ENCODE data around the gene PRR20B.
"Not testable (repeated sequence)": the region's sequence is repeated elsewhere in the genome, so short reads cannot be mapped to it uniquely, and the experiment has no call there.

Gene PRR20B

GRCh38 chr13:57147188-57147587 lies at the start of gene PRR20B:
TSS of gene PRR20B (plus strand) at chr13:57147488. CDS start at chr13:57147875, 387 bp downstream.
- H2AFZ ChIP-seq (ENCODE audit: low read depth, low read length, severe bottlenecking); H3K4me3 ChIP-seq (ENCODE audit: insufficient read depth, low read length, poor library complexity, severe bottlenecking); H3K79me2 ChIP-seq (ENCODE audit: insufficient read depth, low read length); H3K27me3 ChIP-seq (ENCODE audit: low read length); H3F3A ChIP-seq (ENCODE audit: insufficient read depth); H3K9me3 ChIP-seq (ENCODE audit: insufficient read depth, low read length); H3K27ac ChIP-seq (ENCODE audit: low read depth, low read length); H3K4me2 ChIP-seq (ENCODE audit: low read depth, low read length, poor library complexity, severe bottlenecking); H3K36me3 ChIP-seq (ENCODE audit: low read length); H3K9ac ChIP-seq (ENCODE audit: low read length); H4K20me1 ChIP-seq (ENCODE audit: low read depth, low read length); H3K9me2 ChIP-seq (replicated peaks; ENCODE audit: insufficient read depth, low read length): not testable (repeated sequence)

GRCh38 chr13:57114945-57115344 lies 32.3 kb upstream of the PRR20B start:
- Histone ChIP-seq H3F3A (ENCODE audit: insufficient read depth) (no peaks in the 10 kb centered on the region), H3K36me3 (ENCODE audit: low read length) (no peaks in the 10 kb centered on the region), H3K4me2 (ENCODE audit: low read depth, low read length, poor library complexity, severe bottlenecking) (no peak overlapping the region), H3K27me3 (ENCODE audit: low read length) (no peaks in the 10 kb centered on the region), H3K4me3 (ENCODE audit: insufficient read depth, low read length, poor library complexity, severe bottlenecking) (no peak overlapping the region), H3K9me2 (replicated peaks; ENCODE audit: insufficient read depth, low read length) (no peaks in the 10 kb centered on the region), H3K9me3 (ENCODE audit: insufficient read depth, low read length) (no peaks in the 10 kb centered on the region), H4K20me1 (ENCODE audit: low read depth, low read length) (no peaks in the 10 kb centered on the region), H3K9ac (ENCODE audit: low read length) (no peak overlapping the region), H2AFZ (ENCODE audit: low read depth, low read length, severe bottlenecking) (no peak overlapping the region), H3K79me2 (ENCODE audit: insufficient read depth, low read length) (no peaks in the 10 kb centered on the region), H3K27ac (ENCODE audit: low read depth, low read length) (no peak overlapping the region)
- TF ChIP-seq EZH2phosphoT487 (conservative IDR thresholded peaks at IDR 0.05; ENCODE audit: low read length) (no peak), CTCF (IDR thresholded peaks at IDR 0.05; ENCODE audit: insufficient read depth, low read length, poor library complexity, severe bottlenecking) (no peak)

- no peaks in the 10 kb centered on the region for H3K9me2 ChIP-seq (replicated peaks; ENCODE audit: insufficient read depth, low read length)
- H3K79me2 ChIP-seq (ENCODE audit: insufficient read depth, low read length), result no peaks in the 10 kb centered on the region
- H3K9ac ChIP-seq (ENCODE audit: low read length), result no peak overlapping the region
- no peak overlapping the region for H3K4me3 ChIP-seq (ENCODE audit: insufficient read depth, low read length, poor library complexity, severe bottlenecking)
- H2AFZ ChIP-seq (ENCODE audit: low read depth, low read length, severe bottlenecking), result no peak overlapping the region
- H3K36me3 ChIP-seq (ENCODE audit: low read length), result no peaks in the 10 kb centered on the region
- H3K4me2 ChIP-seq (ENCODE audit: low read depth, low read length, poor library complexity, severe bottlenecking), result no peak overlapping the region
- no peaks in the 10 kb centered on the region for H3K27me3 ChIP-seq (ENCODE audit: low read length)
- H4K20me1 ChIP-seq (ENCODE audit: low read depth, low read length), result no peaks in the 10 kb centered on the region
- TF ChIP-seq CTCF (IDR thresholded peaks at IDR 0.05; ENCODE audit: insufficient read depth, low read length, poor library complexity, severe bottlenecking) (no peak), EZH2phosphoT487 (conservative IDR thresholded peaks at IDR 0.05; ENCODE audit: low read length) (no peak)
- no peak overlapping the region for H3K27ac ChIP-seq (ENCODE audit: low read depth, low read length)
- H3F3A ChIP-seq (ENCODE audit: insufficient read depth), result no peaks in the 10 kb centered on the region
- no peaks in the 10 kb centered on the region for H3K9me3 ChIP-seq (ENCODE audit: insufficient read depth, low read length)
Observed at GRCh38 chr13:57123681-57124080, 23.6 kb upstream of the PRR20B start.

GRCh38 chr13:57128909-57129308 lies 18.4 kb upstream of the PRR20B start:
- no peaks in the 10 kb centered on the region for H3K9me2 ChIP-seq (replicated peaks; ENCODE audit: insufficient read depth, low read length)
- H3K4me3 ChIP-seq (ENCODE audit: insufficient read depth, low read length, poor library complexity, severe bottlenecking), result no peak overlapping the region
- TF ChIP-seq CTCF (IDR thresholded peaks at IDR 0.05; ENCODE audit: insufficient read depth, low read length, poor library complexity, severe bottlenecking) (no peak), EZH2phosphoT487 (conservative IDR thresholded peaks at IDR 0.05; ENCODE audit: low read length) (no peak)
- H2AFZ ChIP-seq (ENCODE audit: low read depth, low read length, severe bottlenecking), result no peak overlapping the region
- no peaks in the 10 kb centered on the region for H3K27me3 ChIP-seq (ENCODE audit: low read length)
- H3K79me2 ChIP-seq (ENCODE audit: insufficient read depth, low read length), result no peaks in the 10 kb centered on the region
- H3K9me3 ChIP-seq (ENCODE audit: insufficient read depth, low read length), result no peaks in the 10 kb centered on the region
- H3K36me3 ChIP-seq (ENCODE audit: low read length), result no peaks in the 10 kb centered on the region
- H3K27ac ChIP-seq (ENCODE audit: low read depth, low read length), result no peak overlapping the region
- no peaks in the 10 kb centered on the region for H3F3A ChIP-seq (ENCODE audit: insufficient read depth)
- H3K9ac ChIP-seq (ENCODE audit: low read length), result no peak overlapping the region
- no peaks in the 10 kb centered on the region for H4K20me1 ChIP-seq (ENCODE audit: low read depth, low read length)
- no peak overlapping the region for H3K4me2 ChIP-seq (ENCODE audit: low read depth, low read length, poor library complexity, severe bottlenecking)

Data from SU-DHL-6 (cell line).